Keratinocyte (primary cell): ENCODE results near the gene CREB5. TPM values are rescaled to one million over a fixed set of nuclear protein-coding genes. Genes with fewer than 3 reads are reported as not detected.

Experiments
- DNase-seq: peaks from one replicate; pipeline ENCODE4 v3.0.0-alpha.2; 2011; ENCODE audit warnings: low read depth, missing footprints, low spot score
- FAIRE-seq: peaks from 2 replicates; lab custom pipeline; 2011; peaks lifted over from hg19 to GRCh38; lab: Jason Lieb, UNC
- H2AFZ ChIP-seq: 2 replicates; pipeline ENCODE4 v1.6.0; 2012; ENCODE audit warnings: low read length, control low read depth, inconsistent platforms; ENCODE audit not compliant: control insufficient read depth
- H3K27ac ChIP-seq: 2 replicates; pipeline ENCODE4 v1.5.1; 2011; ENCODE audit warnings: low read length; ENCODE audit not compliant: control insufficient read depth, insufficient read depth
- H3K27me3 ChIP-seq: 3 replicates; pipeline ENCODE4 v1.6.0; 2011; ENCODE audit warnings: low read length; ENCODE audit not compliant: control insufficient read depth, insufficient read depth; ENCODE audit errors: extremely low read depth
- H3K36me3 ChIP-seq, 2 experiments: 2 replicates in 1 of 2; 3 replicates in 1 of 2; pipeline ENCODE4 v1.5.1; 2011; ENCODE audit warnings: low read length in 2 of 2, mild to moderate bottlenecking in 1 of 2; ENCODE audit not compliant: control insufficient read depth in 2 of 2, insufficient read depth in 2 of 2; ENCODE audit errors: extremely low read depth in 1 of 2
- H3K4me1 ChIP-seq: 3 replicates; pipeline ENCODE4 v1.5.1; 2011; ENCODE audit warnings: low read length; ENCODE audit not compliant: control insufficient read depth, insufficient read depth; ENCODE audit errors: extremely low read depth
- H3K4me2 ChIP-seq: 3 replicates; pipeline ENCODE4 v1.6.0; 2011; ENCODE audit warnings: low read depth, low read length; ENCODE audit not compliant: control insufficient read depth, insufficient read depth; ENCODE audit errors: extremely low read depth
- H3K4me3 ChIP-seq, 3 experiments: fragments of 200-600 bp in 1 of 3; sonication (generic) in 1 of 3; 2 replicates in 2 of 3; 3 replicates in 1 of 3; pipeline ENCODE4 v1.5.1; 2011 to 2016; ENCODE audit warnings: low read length in 3 of 3, mild to moderate bottlenecking in 3 of 3, control low read depth in 2 of 3, inconsistent platforms in 1 of 3, low read depth in 1 of 3, mixed read lengths in 1 of 3, mixed run types in 1 of 3, moderate library complexity in 1 of 3; ENCODE audit not compliant: control insufficient read depth in 2 of 3, insufficient read depth in 2 of 3; ENCODE audit errors: extremely low read depth in 1 of 3
- H3K79me2 ChIP-seq: 2 replicates; pipeline ENCODE4 v1.6.0; 2012; ENCODE audit warnings: low read length; ENCODE audit not compliant: control insufficient read depth, insufficient read depth
- H3K9ac ChIP-seq: 3 replicates; pipeline ENCODE4 v1.6.0; 2011; ENCODE audit warnings: low read length; ENCODE audit not compliant: control insufficient read depth, insufficient read depth; ENCODE audit errors: extremely low read depth
- H3K9me1 ChIP-seq: 3 replicates; pipeline ENCODE4 v1.6.0; 2011; ENCODE audit warnings: low read length; ENCODE audit not compliant: control insufficient read depth, insufficient read depth; ENCODE audit errors: extremely low read depth
- H3K9me3 ChIP-seq: 2 replicates; pipeline ENCODE4 v1.5.1; 2012; ENCODE audit warnings: low read depth, low read length; ENCODE audit not compliant: control insufficient read depth
- H4K20me1 ChIP-seq: 3 replicates; pipeline ENCODE4 v1.6.0; 2011; ENCODE audit warnings: low read length; ENCODE audit not compliant: control insufficient read depth, insufficient read depth; ENCODE audit errors: extremely low read depth
- EZH2 ChIP-seq: IDR thresholded peaks from one replicate; pipeline ENCODE4 v1.6.1; 2012; ENCODE audit warnings: inconsistent platforms, mild to moderate bottlenecking, low read length, moderate library complexity
- dilution Hi-C: fragments of 300-500 bp; cut with MboI; formaldehyde crosslinking; loops from one replicate; pipeline ENCODE4 v1.7.0; 2020; ENCODE audit warnings: low sequenced_read_pairs; ENCODE audit not compliant: extremely low pct_ligation_motif_present
- polyA plus RNA-seq, 5 experiments: library from polyadenylated mRNA; depleted of rRNA in 3 of 5; stranded (reverse) in 3 of 5; stranded (forward) in 1 of 5; unstranded in 1 of 5; fragments of >200 nt; gene quantifications; 1 replicate in 1 of 5; 2 replicates in 3 of 5; 3 replicates in 1 of 5; pipeline versions ENCODE4 v1.2.1 to v1.2.3, GENCODE V29; 2011 to 2012; ENCODE audit warnings: missing spikeins in 2 of 5, low read depth in 1 of 5, low replicate concordance in 1 of 5
- TF ChIP-seq, protein P1 (sequence below), 3 experiments: IDR thresholded peaks in 1 of 3; conservative IDR thresholded peaks in 1 of 3; optimal IDR thresholded peaks in 1 of 3; 2 replicates in 2 of 3; 3 replicates in 1 of 3; pipeline versions ENCODE3 to v1.5.1; 2011; ENCODE audit warnings: low read length in 3 of 3, mild to moderate bottlenecking in 3 of 3, moderate library complexity in 2 of 3, control low read depth in 1 of 3, inconsistent platforms in 1 of 3; ENCODE audit not compliant: insufficient read depth in 2 of 3; ENCODE audit errors: extremely low read depth in 1 of 3

The CREB5 gene
- polyA plus RNA-seq, 1 donor (not counting 4 experiments of a cell fraction or from before 2014, with no cell fraction given): 7.9 TPM

DNA sequence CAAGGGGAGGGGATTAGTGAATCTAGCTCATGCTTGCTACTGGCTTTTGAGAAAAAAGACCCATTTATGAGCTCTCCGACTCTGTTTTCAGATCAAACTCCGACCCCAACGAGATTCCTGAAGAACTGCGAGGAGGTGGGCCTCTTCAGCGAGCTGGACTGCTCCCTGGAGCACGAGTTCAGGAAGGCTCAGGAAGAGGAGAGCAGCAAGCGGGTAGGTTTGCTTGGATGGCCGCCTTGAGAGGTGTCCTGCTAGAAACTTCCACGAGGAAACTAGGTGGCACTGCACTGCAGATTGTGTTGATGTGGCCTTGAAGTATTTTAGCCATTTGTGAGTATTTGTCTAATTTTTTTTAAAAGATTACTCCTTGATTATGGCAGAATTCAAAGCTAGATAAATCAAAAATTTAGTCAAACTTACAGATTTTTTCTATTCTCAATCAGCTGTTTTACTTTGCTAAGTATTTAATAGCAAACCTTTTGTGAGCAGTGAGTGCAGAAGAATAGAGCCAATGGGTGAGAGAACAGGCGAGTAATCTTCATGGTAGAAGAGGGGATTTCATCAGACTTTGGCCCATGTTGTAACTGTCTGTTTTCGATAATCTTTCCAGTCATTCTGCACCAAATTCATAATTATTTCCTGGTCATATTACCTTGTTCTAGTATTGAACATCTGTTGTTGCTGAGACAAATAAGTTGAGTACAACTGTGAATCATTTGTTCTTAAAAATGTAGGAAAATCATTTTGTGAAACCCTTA, 95.4 kb downstream of the CREB5 start:
- Histone ChIP-seq H2AFZ (no peak overlapping the region), H3K4me1 (no peaks in the 10 kb centered on the region), H3K9ac (no peak overlapping the region), H3K9me1 (no peaks in the 10 kb centered on the region), H3K27me3 (peaks cover 12% of the 10 kb centered on the region), H3K27ac (no peak overlapping the region), H3K36me3 (no peaks in the 10 kb centered on the region), H3K4me2 (no peak overlapping the region), H3K9me3 (no peaks in the 10 kb centered on the region), H4K20me1 (no peaks in the 10 kb centered on the region), H3K4me3 (no peak overlapping the region), H3K79me2 (no peaks in the 10 kb centered on the region)
- FAIRE-seq (no peak), DNase-seq (no peak)
- TF ChIP-seq, protein P1, sequence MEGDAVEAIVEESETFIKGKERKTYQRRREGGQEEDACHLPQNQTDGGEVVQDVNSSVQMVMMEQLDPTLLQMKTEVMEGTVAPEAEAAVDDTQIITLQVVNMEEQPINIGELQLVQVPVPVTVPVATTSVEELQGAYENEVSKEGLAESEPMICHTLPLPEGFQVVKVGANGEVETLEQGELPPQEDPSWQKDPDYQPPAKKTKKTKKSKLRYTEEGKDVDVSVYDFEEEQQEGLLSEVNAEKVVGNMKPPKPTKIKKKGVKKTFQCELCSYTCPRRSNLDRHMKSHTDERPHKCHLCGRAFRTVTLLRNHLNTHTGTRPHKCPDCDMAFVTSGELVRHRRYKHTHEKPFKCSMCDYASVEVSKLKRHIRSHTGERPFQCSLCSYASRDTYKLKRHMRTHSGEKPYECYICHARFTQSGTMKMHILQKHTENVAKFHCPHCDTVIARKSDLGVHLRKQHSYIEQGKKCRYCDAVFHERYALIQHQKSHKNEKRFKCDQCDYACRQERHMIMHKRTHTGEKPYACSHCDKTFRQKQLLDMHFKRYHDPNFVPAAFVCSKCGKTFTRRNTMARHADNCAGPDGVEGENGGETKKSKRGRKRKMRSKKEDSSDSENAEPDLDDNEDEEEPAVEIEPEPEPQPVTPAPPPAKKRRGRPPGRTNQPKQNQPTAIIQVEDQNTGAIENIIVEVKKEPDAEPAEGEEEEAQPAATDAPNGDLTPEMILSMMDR (optimal IDR thresholded peaks at IDR 0.05 in 1 of 3, IDR thresholded peaks at IDR 0.05 in 1 of 3, conservative IDR thresholded peaks at IDR 0.05 in 1 of 3; ENCODE audit: extremely low read depth in 1 of 3, insufficient read depth in 2 of 3, low read length in 3 of 3): no peak
- TF ChIP-seq EZH2: no peak
- dilution Hi-C loops: no loop called here

DNA sequence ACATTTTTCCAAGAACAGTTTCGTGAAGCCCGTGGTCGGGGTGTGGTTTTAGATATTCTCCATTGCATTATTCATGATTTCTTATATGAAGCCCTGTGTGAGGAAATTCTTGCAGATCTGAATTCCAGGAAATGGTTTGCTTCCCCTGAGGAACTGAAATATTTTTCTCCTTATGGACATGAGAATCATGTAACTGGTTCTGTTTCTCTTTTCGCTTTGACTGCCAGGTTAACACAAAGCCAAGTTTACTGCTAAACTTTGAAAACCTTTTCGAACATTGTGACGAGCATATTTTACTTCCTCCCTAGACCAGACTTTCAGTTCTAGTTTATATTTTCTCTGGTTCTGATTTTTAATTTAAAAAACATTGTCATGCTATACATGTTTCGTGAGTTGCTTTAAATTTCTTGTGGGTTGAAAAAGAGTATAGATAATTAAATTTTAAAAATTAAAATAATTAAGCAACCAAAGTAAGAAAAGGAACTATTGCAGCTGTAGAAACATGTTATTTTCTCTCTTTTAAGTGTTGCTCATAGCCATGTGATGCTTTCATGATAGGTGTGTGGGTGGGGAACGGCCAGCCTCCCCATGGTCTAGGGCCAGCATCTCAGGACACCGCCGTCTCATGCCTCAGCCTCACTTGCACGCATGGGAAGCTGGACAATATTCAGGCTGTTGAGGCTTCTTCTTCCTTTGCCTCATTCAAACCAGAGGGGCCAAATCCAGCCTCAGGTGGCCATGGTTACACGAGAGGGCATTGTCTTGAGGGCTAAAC, 97.1 kb downstream of the CREB5 start:
- H3K4me3 ChIP-seq: no peak overlapping the region
- dilution Hi-C loops: no loop called here
- H3K79me2 ChIP-seq: no peaks in the 10 kb centered on the region
- DNase-seq (no peak), FAIRE-seq (no peak)
- no peak overlapping the region for H2AFZ ChIP-seq
- H3K4me2 ChIP-seq: no peak overlapping the region
- H3K27ac ChIP-seq: no peak overlapping the region
- no peaks in the 10 kb centered on the region for H3K9me3 ChIP-seq
- no peaks in the 10 kb centered on the region for H3K9me1 ChIP-seq
- TF ChIP-seq EZH2: no peak
- TF ChIP-seq, protein P1 (optimal IDR thresholded peaks at IDR 0.05 in 1 of 3, IDR thresholded peaks at IDR 0.05 in 1 of 3, conservative IDR thresholded peaks at IDR 0.05 in 1 of 3; ENCODE audit: extremely low read depth in 1 of 3, insufficient read depth in 2 of 3, low read length in 3 of 3): no peak
- H4K20me1 ChIP-seq: no peaks in the 10 kb centered on the region
- no peaks in the 10 kb centered on the region for H3K4me1 ChIP-seq
- H3K36me3 ChIP-seq: no peaks in the 10 kb centered on the region
- H3K9ac ChIP-seq: no peak overlapping the region
- peaks cover 11% of the 10 kb centered on the region for H3K27me3 ChIP-seq
